Effector memory CD4-positive, alpha-beta T cell (primary cell): Measurements from ENCODE around the gene LENG1.

Source experiments
- DNase-seq, 3 donors: peaks; one replicate each; pipeline ENCODE4 v3.0.0-alpha.2; 2020
- H3K27ac ChIP-seq: 2 replicates; pipeline ENCODE4 v1.7.0; 2013; ENCODE audit warnings: mild to moderate bottlenecking, low read length, moderate library complexity; ENCODE audit not compliant: insufficient read depth, poor library complexity, severe bottlenecking
- H3K27me3 ChIP-seq: replicated peaks from 2 replicates; pipeline ENCODE4 v1.7.0; 2013; ENCODE audit warnings: mild to moderate bottlenecking, low read length; ENCODE audit not compliant: insufficient read depth, control insufficient read depth, poor library complexity, severe bottlenecking
- H3K36me3 ChIP-seq: 2 replicates; pipeline ENCODE4 v1.7.0; 2013; ENCODE audit warnings: mild to moderate bottlenecking, low read length, moderate library complexity; ENCODE audit not compliant: control insufficient read depth, insufficient read depth
- H3K4me1 ChIP-seq: 2 replicates; pipeline ENCODE4 v1.7.0; 2013; ENCODE audit warnings: low read length, mild to moderate bottlenecking; ENCODE audit not compliant: control insufficient read depth, insufficient read depth, poor library complexity, severe bottlenecking
- H3K4me3 ChIP-seq: 2 replicates; pipeline ENCODE4 v1.7.0; 2013; ENCODE audit warnings: low read length, low read depth, mild to moderate bottlenecking; ENCODE audit not compliant: insufficient read depth, poor library complexity, severe bottlenecking
- H3K9me3 ChIP-seq: 2 replicates; pipeline ENCODE4 v1.7.0; 2013; ENCODE audit warnings: mild to moderate bottlenecking, low read length, moderate library complexity; ENCODE audit not compliant: control insufficient read depth

Gene LENG1

GRCh38 chr19:54114340-54115108 is 45.0 kb downstream of the LENG1 start:
- peaks cover 24% of the 10 kb centered on the region for H3K36me3 ChIP-seq
- no peaks in the 10 kb centered on the region for H3K27me3 ChIP-seq
- peak overlapping the region; percentile 78 for H3K4me3 ChIP-seq
- DNase-seq, result peak in 2 of 3 donors; percentile 29 to 44
- no peaks in the 10 kb centered on the region for H3K9me3 ChIP-seq
- peak overlapping the region; percentile 83 for H3K27ac ChIP-seq
- H3K4me1 ChIP-seq, result peaks cover 12% of the 10 kb centered on the region

GRCh38 chr19:54109651-54110050 is 49.9 kb downstream of the LENG1 start:
- no peak for DNase-seq
- no peak overlapping the region for H3K4me3 ChIP-seq
- H3K9me3 ChIP-seq, result no peaks in the 10 kb centered on the region
- H3K4me1 ChIP-seq, result peaks cover 2% of the 10 kb centered on the region
- no peaks in the 10 kb centered on the region for H3K27me3 ChIP-seq
- no peak overlapping the region for H3K27ac ChIP-seq
- H3K36me3 ChIP-seq, result peaks cover 51% of the 10 kb centered on the region

- no peak for DNase-seq
- peaks cover 1% of the 10 kb centered on the region for H3K4me1 ChIP-seq
- H3K9me3 ChIP-seq, result no peaks in the 10 kb centered on the region
- H3K27ac ChIP-seq, result no peak overlapping the region
- H3K27me3 ChIP-seq, result no peaks in the 10 kb centered on the region
- no peak overlapping the region for H3K4me3 ChIP-seq
- peaks cover 51% of the 10 kb centered on the region for H3K36me3 ChIP-seq
Observed at GRCh38 chr19:54108496-54108895, 51.0 kb downstream of the LENG1 start.

- H3K36me3 ChIP-seq, result peaks cover 51% of the 10 kb centered on the region
Observed at GRCh38 chr19:54107876-54108490, 51.5 kb downstream of the LENG1 start.

GRCh38 chr19:54106716-54107115 is 52.8 kb downstream of the LENG1 start:
- no peak overlapping the region for H3K4me3 ChIP-seq
- no peak for DNase-seq
- H3K27me3 ChIP-seq, result no peaks in the 10 kb centered on the region
- H3K27ac ChIP-seq, result no peak overlapping the region
- H3K9me3 ChIP-seq, result no peaks in the 10 kb centered on the region
- H3K36me3 ChIP-seq, result peaks cover 51% of the 10 kb centered on the region
- H3K4me1 ChIP-seq, result peaks cover 4% of the 10 kb centered on the region

More at GRCh38 chr19:54107876-54108490, 51.5 kb downstream of the LENG1 start:
- no peaks in the 10 kb centered on the region for H3K9me3 ChIP-seq
- H3K4me3 ChIP-seq, result no peak overlapping the region
- H3K27ac ChIP-seq, result no peak overlapping the region
- no peaks in the 10 kb centered on the region for H3K27me3 ChIP-seq
- H3K4me1 ChIP-seq, result peaks cover 4% of the 10 kb centered on the region
- no peak for DNase-seq

GRCh38 chr19:54105796-54106195 is 53.7 kb downstream of the LENG1 start:
- no peak overlapping the region for H3K27ac ChIP-seq
- H3K36me3 ChIP-seq, result peaks cover 48% of the 10 kb centered on the region
- H3K9me3 ChIP-seq, result no peaks in the 10 kb centered on the region
- no peak for DNase-seq
- peaks cover 4% of the 10 kb centered on the region for H3K4me1 ChIP-seq
- no peaks in the 10 kb centered on the region for H3K27me3 ChIP-seq
- H3K4me3 ChIP-seq, result no peak overlapping the region
